ENCODE results near the gene DEPP1.

DNA sequence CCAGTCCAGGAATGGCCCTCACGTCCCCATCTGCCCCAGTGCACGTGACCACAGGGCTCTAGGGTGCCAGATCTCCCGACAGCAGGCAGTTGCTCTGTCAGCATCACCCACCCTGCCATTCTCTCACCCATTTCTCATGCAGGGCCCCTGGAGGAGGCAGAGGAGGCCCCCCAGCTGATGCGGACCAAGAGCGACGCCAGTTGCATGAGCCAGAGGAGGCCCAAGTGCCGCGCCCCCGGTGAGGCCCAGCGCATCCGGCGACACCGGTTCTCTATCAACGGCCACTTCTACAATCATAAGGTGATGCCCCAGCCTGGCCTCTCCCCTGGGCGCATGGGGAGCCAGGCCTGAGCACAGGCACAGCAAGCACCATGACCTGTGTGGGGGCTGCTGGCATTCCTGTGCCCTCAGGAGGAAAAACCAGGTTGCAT, 6.1 kb upstream of the DEPP1 start:
- TF ChIP-seq, protein P1, sequence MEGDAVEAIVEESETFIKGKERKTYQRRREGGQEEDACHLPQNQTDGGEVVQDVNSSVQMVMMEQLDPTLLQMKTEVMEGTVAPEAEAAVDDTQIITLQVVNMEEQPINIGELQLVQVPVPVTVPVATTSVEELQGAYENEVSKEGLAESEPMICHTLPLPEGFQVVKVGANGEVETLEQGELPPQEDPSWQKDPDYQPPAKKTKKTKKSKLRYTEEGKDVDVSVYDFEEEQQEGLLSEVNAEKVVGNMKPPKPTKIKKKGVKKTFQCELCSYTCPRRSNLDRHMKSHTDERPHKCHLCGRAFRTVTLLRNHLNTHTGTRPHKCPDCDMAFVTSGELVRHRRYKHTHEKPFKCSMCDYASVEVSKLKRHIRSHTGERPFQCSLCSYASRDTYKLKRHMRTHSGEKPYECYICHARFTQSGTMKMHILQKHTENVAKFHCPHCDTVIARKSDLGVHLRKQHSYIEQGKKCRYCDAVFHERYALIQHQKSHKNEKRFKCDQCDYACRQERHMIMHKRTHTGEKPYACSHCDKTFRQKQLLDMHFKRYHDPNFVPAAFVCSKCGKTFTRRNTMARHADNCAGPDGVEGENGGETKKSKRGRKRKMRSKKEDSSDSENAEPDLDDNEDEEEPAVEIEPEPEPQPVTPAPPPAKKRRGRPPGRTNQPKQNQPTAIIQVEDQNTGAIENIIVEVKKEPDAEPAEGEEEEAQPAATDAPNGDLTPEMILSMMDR (IDR thresholded peaks at IDR 0.05; ENCODE audit: poor library complexity, severe bottlenecking), result no peak
- TF ChIP-seq EP300 (conservative IDR thresholded peaks at IDR 0.05; ENCODE audit: poor library complexity, severe bottlenecking) (no peak), POLR2AphosphoS5 (IDR thresholded peaks at IDR 0.05) (no peak), EZH2 (IDR thresholded peaks at IDR 0.05; ENCODE audit: borderline replicate concordance, insufficient read depth, low read length, poor library complexity, severe bottlenecking) (no peak), MXI1 (conservative IDR thresholded peaks at IDR 0.05; ENCODE audit: poor library complexity, severe bottlenecking) (no peak), RAD21 (conservative IDR thresholded peaks at IDR 0.05) (no peak), TAF1 (IDR thresholded peaks at IDR 0.05; ENCODE audit: low read depth) (no peak), SMC3 (conservative IDR thresholded peaks at IDR 0.05; ENCODE audit: poor library complexity) (no peak)
- TF ChIP-seq, protein P2, sequence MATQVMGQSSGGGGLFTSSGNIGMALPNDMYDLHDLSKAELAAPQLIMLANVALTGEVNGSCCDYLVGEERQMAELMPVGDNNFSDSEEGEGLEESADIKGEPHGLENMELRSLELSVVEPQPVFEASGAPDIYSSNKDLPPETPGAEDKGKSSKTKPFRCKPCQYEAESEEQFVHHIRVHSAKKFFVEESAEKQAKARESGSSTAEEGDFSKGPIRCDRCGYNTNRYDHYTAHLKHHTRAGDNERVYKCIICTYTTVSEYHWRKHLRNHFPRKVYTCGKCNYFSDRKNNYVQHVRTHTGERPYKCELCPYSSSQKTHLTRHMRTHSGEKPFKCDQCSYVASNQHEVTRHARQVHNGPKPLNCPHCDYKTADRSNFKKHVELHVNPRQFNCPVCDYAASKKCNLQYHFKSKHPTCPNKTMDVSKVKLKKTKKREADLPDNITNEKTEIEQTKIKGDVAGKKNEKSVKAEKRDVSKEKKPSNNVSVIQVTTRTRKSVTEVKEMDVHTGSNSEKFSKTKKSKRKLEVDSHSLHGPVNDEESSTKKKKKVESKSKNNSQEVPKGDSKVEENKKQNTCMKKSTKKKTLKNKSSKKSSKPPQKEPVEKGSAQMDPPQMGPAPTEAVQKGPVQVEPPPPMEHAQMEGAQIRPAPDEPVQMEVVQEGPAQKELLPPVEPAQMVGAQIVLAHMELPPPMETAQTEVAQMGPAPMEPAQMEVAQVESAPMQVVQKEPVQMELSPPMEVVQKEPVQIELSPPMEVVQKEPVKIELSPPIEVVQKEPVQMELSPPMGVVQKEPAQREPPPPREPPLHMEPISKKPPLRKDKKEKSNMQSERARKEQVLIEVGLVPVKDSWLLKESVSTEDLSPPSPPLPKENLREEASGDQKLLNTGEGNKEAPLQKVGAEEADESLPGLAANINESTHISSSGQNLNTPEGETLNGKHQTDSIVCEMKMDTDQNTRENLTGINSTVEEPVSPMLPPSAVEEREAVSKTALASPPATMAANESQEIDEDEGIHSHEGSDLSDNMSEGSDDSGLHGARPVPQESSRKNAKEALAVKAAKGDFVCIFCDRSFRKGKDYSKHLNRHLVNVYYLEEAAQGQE (IDR thresholded peaks at IDR 0.05; ENCODE audit: borderline replicate concordance), result no peak
